K562 (cell line): ENCODE measurements around the gene HDGFL2.

Source experiments
- FOXM1 ChIP-seq, 2 experiments: fragments of 450-650 bp in 1 of 2; sonication (generic) in 1 of 2; formaldehyde crosslinking in 1 of 2; IDR thresholded peaks; 2 replicates each; pipeline versions ENCODE4 v1.6.1 to v1.9.0; 2017 to 2022; ENCODE audit warnings: low read depth in 2 of 2, mild to moderate bottlenecking in 2 of 2, missing genetic modification reagents in 1 of 2, moderate library complexity in 1 of 2
- TF ChIP-seq, protein P1 (sequence below), 3 experiments: IDR thresholded peaks in 2 of 3; conservative IDR thresholded peaks in 1 of 3; 2 replicates each; pipeline ENCODE4 v1.5.1; 2011 to 2012; ENCODE audit warnings: low read length in 3 of 3, mild to moderate bottlenecking in 3 of 3, control low read depth in 2 of 3, improper control_type of control experiment in 1 of 3, inconsistent platforms in 1 of 3, low read depth in 1 of 3, mixed read lengths in 1 of 3, moderate library complexity in 1 of 3; ENCODE audit not compliant: insufficient read depth in 2 of 3

DNA sequence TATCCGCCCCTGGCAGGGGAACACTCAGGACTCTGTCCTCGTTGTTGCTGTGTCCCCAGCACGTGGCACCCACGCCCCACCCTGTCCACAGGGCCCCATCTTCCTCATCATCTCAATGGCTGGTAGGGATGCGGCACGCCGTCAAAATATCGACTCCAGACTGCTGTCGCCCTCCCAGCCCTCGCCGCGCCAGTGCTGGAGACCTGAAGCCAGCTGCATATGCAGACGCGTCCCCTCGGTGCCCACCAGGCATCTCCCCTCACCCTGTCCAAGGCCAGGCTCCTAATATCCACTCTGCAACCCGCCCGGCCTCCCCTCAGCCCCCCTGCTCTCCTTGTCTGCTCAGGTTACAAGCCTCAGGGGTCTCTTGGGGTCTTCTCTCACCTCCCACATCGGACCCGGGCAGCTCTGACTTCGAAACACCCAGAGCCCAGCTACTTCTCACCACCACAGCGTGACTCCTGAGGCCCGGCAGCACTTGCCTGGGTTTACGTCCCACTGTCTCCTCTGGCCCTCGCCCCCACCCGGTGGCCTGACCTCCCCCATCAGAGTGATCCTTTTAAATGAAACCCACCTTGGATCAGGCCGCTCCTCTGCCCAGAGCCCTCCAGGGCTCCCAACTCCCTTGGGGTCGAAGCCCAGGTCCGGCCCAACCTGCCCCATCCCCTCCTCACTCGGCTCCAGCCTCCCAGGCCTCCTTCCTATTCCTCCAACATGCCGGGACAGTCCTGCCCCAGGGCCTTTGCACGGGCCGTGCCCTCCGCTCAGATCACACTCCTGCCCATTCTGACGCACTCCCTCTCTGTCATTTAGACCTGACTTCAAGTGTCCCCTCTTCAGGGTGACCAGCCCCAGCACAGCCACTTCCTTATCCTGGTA is 33.7 kb downstream of the HDGFL2 start:
- TF ChIP-seq, protein P1, sequence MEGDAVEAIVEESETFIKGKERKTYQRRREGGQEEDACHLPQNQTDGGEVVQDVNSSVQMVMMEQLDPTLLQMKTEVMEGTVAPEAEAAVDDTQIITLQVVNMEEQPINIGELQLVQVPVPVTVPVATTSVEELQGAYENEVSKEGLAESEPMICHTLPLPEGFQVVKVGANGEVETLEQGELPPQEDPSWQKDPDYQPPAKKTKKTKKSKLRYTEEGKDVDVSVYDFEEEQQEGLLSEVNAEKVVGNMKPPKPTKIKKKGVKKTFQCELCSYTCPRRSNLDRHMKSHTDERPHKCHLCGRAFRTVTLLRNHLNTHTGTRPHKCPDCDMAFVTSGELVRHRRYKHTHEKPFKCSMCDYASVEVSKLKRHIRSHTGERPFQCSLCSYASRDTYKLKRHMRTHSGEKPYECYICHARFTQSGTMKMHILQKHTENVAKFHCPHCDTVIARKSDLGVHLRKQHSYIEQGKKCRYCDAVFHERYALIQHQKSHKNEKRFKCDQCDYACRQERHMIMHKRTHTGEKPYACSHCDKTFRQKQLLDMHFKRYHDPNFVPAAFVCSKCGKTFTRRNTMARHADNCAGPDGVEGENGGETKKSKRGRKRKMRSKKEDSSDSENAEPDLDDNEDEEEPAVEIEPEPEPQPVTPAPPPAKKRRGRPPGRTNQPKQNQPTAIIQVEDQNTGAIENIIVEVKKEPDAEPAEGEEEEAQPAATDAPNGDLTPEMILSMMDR (IDR thresholded peaks at IDR 0.05 in 2 of 3, conservative IDR thresholded peaks at IDR 0.05 in 1 of 3; ENCODE audit: insufficient read depth in 2 of 3, low read depth in 1 of 3, low read length in 3 of 3), result no peak
- no peak for TF ChIP-seq FOXM1 (IDR thresholded peaks at IDR 0.05; ENCODE audit: low read depth)
- no peak for TF ChIP-seq FOXM1 (CRISPR knock-in tag; IDR thresholded peaks at IDR 0.05; ENCODE audit: low read depth)
